ENCODE data around the gene SF3B6.

GRCh38 chr2:24055750-24056149 is 20.4 kb downstream of the SF3B6 start:
- no peak for TF ChIP-seq POLR2AphosphoS5 (IDR thresholded peaks at IDR 0.05)
- no peak for TF ChIP-seq CTCF (IDR thresholded peaks at IDR 0.05 in 8 of 11, conservative IDR thresholded peaks at IDR 0.05 in 3 of 11)
- TF ChIP-seq POLR2A (IDR thresholded peaks at IDR 0.05): no peak
